Mononuclear cell (primary cell): Measurements from ENCODE around the gene TBC1D10B. TPM values are rescaled to one million over a fixed set of nuclear protein-coding genes. Genes with fewer than 3 reads are reported as not detected.

ENCODE experiments used
- total RNA-seq: library from RNA; depleted of rRNA; stranded (reverse); fragments of >200 nt; gene quantifications from one replicate; pipeline ENCODE4 v1.2.3, GENCODE V29; 2012

The TBC1D10B gene
- total RNA-seq, 1 donor = 12.0 TPM

Other genes starting within 250 kb of the TBC1D10B start
- gene MAPK3, start 247.3 kb downstream of the TBC1D10B start, total RNA-seq = 26.1 TPM
- 361 TPM for gene CORO1A, start 186.9 kb downstream of the TBC1D10B start, total RNA-seq
- gene BOLA2B, start 176.8 kb downstream of the TBC1D10B start, total RNA-seq = 35.4 TPM
- gene SLX1A, start 176.6 kb downstream of the TBC1D10B start, total RNA-seq = 22.5 TPM
- gene SULT1A3, start 171.2 kb downstream of the TBC1D10B start, total RNA-seq = 3.8 TPM
- gene NPIPB13, start 122.0 kb downstream of the TBC1D10B start, total RNA-seq = 12.1 TPM
- 21.5 TPM for gene CD2BP2, start 15.2 kb downstream of the TBC1D10B start, total RNA-seq
- 2.1 TPM for gene MYL11, start 4.3 kb upstream of the TBC1D10B start, total RNA-seq
- gene SEPTIN1, start 12.1 kb upstream of the TBC1D10B start, total RNA-seq = 38.7 TPM
- 3.8 TPM for gene ZNF48, start 24.9 kb upstream of the TBC1D10B start, total RNA-seq
- 1.0 TPM for gene ZNF771, start 37.1 kb upstream of the TBC1D10B start, total RNA-seq
- 4.1 TPM for gene DCTPP1, start 59.5 kb upstream of the TBC1D10B start, total RNA-seq
- gene SEPHS2, start 75.4 kb upstream of the TBC1D10B start, total RNA-seq = 11.4 TPM
- 150 TPM for gene ITGAL, start 102.2 kb upstream of the TBC1D10B start, total RNA-seq
- 5.7 TPM for gene ZNF768, start 156.1 kb upstream of the TBC1D10B start, total RNA-seq
- 6.0 TPM for gene ZNF747, start 164.4 kb upstream of the TBC1D10B start, total RNA-seq
- gene ZNF764, start 187.9 kb upstream of the TBC1D10B start, total RNA-seq = 10.5 TPM
- gene ZNF688, start 201.2 kb upstream of the TBC1D10B start, total RNA-seq = 9.4 TPM
- gene ZNF785, start 215.2 kb upstream of the TBC1D10B start, total RNA-seq = 2.6 TPM
- 14.9 TPM for gene ZNF689, start 239.9 kb upstream of the TBC1D10B start, total RNA-seq